ACC112 (cell line): ENCODE data around the gene H2AZ1.

Experiments
- H2AFZ ChIP-seq: fragments of 200-600 bp; sonication (generic); one replicate; pipeline ENCODE4 v1.6.0; 2017; ENCODE audit warnings: antibody characterized with exemption, low read length; ENCODE audit not compliant: unreplicated experiment
- H3K27ac ChIP-seq: fragments of 200-600 bp; sonication (generic); 2 replicates; pipeline ENCODE4 v1.5.1; 2014; ENCODE audit warnings: low read depth, mild to moderate bottlenecking, antibody characterized with exemption, low read length, moderate library complexity
- H3K27me3 ChIP-seq: fragments of 200-600 bp; sonication (generic); 2 replicates; pipeline ENCODE4 v1.6.1; 2014; ENCODE audit warnings: mild to moderate bottlenecking, antibody characterized with exemption, low read length, moderate library complexity, mixed read lengths; ENCODE audit not compliant: insufficient read depth
- H3K36me3 ChIP-seq: fragments of 200-600 bp; sonication (generic); 2 replicates; pipeline ENCODE4 v1.6.1; 2016; ENCODE audit warnings: mild to moderate bottlenecking, antibody characterized with exemption, low read length, moderate library complexity, mixed read lengths; ENCODE audit not compliant: insufficient read depth
- H3K4me1 ChIP-seq: fragments of 200-600 bp; sonication (generic); one replicate; pipeline ENCODE4 v1.6.1; 2016; ENCODE audit warnings: low read length, mixed read lengths; ENCODE audit not compliant: insufficient read depth, unreplicated experiment, control insufficient read depth
- H3K4me3 ChIP-seq: fragments of 200-600 bp; sonication (generic); 2 replicates; pipeline ENCODE4 v1.5.1; 2014; ENCODE audit warnings: mild to moderate bottlenecking, low read depth, low read length
- H3K79me2 ChIP-seq: fragments of 200-600 bp; sonication (generic); one replicate; pipeline ENCODE4 v1.6.0; 2016; ENCODE audit warnings: low read length; ENCODE audit not compliant: control insufficient read depth, unreplicated experiment, insufficient read depth

H2AZ1 gene

GRCh38 chr4:99945718-99946355 lies 4.2 kb downstream of the H2AZ1 start:
- Histone ChIP-seq H3K79me2 (peaks cover 82% of the 10 kb centered on the region), H3K4me1 (peaks cover 27% of the 10 kb centered on the region), H3K27me3 (no peaks in the 10 kb centered on the region), H3K4me3 (peak overlapping the region; percentile 86), H3K27ac (peak overlapping the region; percentile 92), H2AFZ (peak overlapping the region; percentile 11), H3K36me3 (peaks cover 37% of the 10 kb centered on the region)

- H3K4me3 ChIP-seq: peak overlapping the region; percentile 86; the same call in 1 of the 2 replicates
- H3K4me1 ChIP-seq: peaks cover 27% of the 10 kb centered on the region
- no peaks in the 10 kb centered on the region for H3K27me3 ChIP-seq
- peaks cover 37% of the 10 kb centered on the region for H3K36me3 ChIP-seq
- H3K79me2 ChIP-seq: peaks cover 82% of the 10 kb centered on the region
- no peak overlapping the region for H2AFZ ChIP-seq
- H3K27ac ChIP-seq: no peak overlapping the region
These were observed 6.1 kb downstream of the H2AZ1 start for GRCh38 chr4:99943904-99944437.

- H3K36me3 ChIP-seq: peaks cover 35% of the 10 kb centered on the region
- H2AFZ ChIP-seq: no peak overlapping the region
- H3K79me2 ChIP-seq: peaks cover 77% of the 10 kb centered on the region
- no peak overlapping the region for H3K27ac ChIP-seq
- no peaks in the 10 kb centered on the region for H3K4me1 ChIP-seq
- no peaks in the 10 kb centered on the region for H3K27me3 ChIP-seq
- H3K4me3 ChIP-seq: no peak overlapping the region
These were observed 11.8 kb downstream of the H2AZ1 start for GRCh38 chr4:99938243-99938753.

- Histone ChIP-seq H3K27me3 (no peaks in the 10 kb centered on the region), H2AFZ (no peak overlapping the region), H3K4me1 (no peaks in the 10 kb centered on the region), H3K79me2 (peaks cover 78% of the 10 kb centered on the region), H3K36me3 (peaks cover 33% of the 10 kb centered on the region), H3K4me3 (no peak overlapping the region), H3K27ac (no peak overlapping the region)
These were observed 15.2 kb downstream of the H2AZ1 start for GRCh38 chr4:99934891-99935290.

- Histone ChIP-seq H3K27me3 (no peaks in the 10 kb centered on the region), H2AFZ (no peak overlapping the region), H3K4me3 (no peak overlapping the region), H3K27ac (no peak overlapping the region), H3K4me1 (no peaks in the 10 kb centered on the region), H3K79me2 (peaks cover 46% of the 10 kb centered on the region), H3K36me3 (peaks cover 15% of the 10 kb centered on the region; the same call in 1 of the 2 replicates)
These were observed 22.5 kb downstream of the H2AZ1 start for GRCh38 chr4:99927566-99927965.

- Histone ChIP-seq H3K4me1 (no peaks in the 10 kb centered on the region), H3K36me3 (peaks cover 43% of the 10 kb centered on the region), H2AFZ (no peak overlapping the region), H3K27me3 (no peaks in the 10 kb centered on the region), H3K79me2 (peaks cover 8% of the 10 kb centered on the region), H3K27ac (no peak overlapping the region), H3K4me3 (no peak overlapping the region)
These were observed 28.9 kb downstream of the H2AZ1 start for GRCh38 chr4:99921174-99921573.

- peaks cover 43% of the 10 kb centered on the region for H3K36me3 ChIP-seq
- H3K27me3 ChIP-seq: no peaks in the 10 kb centered on the region
- no peak overlapping the region for H3K27ac ChIP-seq
- H3K4me1 ChIP-seq: no peaks in the 10 kb centered on the region
- peaks cover 3% of the 10 kb centered on the region for H3K79me2 ChIP-seq
- H2AFZ ChIP-seq: no peak overlapping the region
- no peak overlapping the region for H3K4me3 ChIP-seq
These were observed 31.4 kb downstream of the H2AZ1 start for GRCh38 chr4:99918656-99919055.

DNA sequence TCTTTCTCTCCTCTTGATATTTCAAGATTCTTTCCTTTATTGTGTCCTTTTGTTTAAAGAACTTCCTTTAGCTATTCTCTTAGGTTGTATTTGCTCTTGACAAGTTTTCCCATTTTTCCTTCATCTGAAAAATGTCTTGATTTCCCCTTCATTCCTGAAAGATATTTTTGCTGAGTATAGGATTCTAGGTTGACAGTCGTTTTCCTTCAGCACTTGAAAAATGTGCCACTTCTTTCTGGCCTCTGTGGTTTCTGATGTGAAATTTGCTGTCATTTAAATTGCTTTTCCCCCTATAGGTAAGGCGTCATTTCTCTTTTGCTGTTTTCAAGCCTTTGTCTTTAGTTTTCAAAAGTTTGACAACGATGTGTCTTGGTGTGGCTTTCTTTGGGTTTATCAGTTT lies 32.5 kb downstream of the H2AZ1 start:
- Histone ChIP-seq H3K79me2 (peaks cover 3% of the 10 kb centered on the region), H3K4me3 (no peak overlapping the region), H3K4me1 (no peaks in the 10 kb centered on the region), H2AFZ (no peak overlapping the region), H3K27ac (no peak overlapping the region), H3K36me3 (peaks cover 40% of the 10 kb centered on the region), H3K27me3 (no peaks in the 10 kb centered on the region)

DNA sequence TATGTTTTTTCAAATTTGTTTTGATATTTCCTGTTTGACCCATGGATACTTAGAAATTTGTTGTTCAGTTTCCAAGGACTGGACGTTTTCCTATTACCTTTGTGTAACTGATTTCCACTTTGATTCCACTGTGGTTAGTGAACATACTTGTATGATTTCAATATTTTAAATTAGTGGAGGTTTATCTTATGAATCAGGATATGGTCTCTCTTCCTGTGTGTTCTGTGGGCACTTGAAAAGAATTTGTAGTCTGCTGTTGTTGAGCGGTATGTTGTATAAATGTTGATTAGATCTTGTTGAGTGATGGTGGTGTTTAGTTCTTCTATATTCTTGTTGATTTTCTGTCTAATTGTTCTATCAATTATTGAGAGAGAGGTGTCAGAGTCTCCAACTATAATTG lies 34.6 kb downstream of the H2AZ1 start:
- H3K36me3 ChIP-seq: peaks cover 27% of the 10 kb centered on the region

More for the DNA sequence above, 34.6 kb downstream of the H2AZ1 start:
- H3K4me3 ChIP-seq: no peak overlapping the region
- no peaks in the 10 kb centered on the region for H3K4me1 ChIP-seq
- no peak overlapping the region for H3K27ac ChIP-seq
- H3K79me2 ChIP-seq: no peaks in the 10 kb centered on the region
- no peak overlapping the region for H2AFZ ChIP-seq
- no peaks in the 10 kb centered on the region for H3K27me3 ChIP-seq
